SK-N-SH (cell line): Measurements from ENCODE around the gene ETNK2. TPM values are rescaled to one million over a fixed set of nuclear protein-coding genes. Genes with fewer than 3 reads are reported as not detected.

ENCODE experiments used
- CTCF ChIA-PET: fragments of 300-600, 350-600 bp; formaldehyde crosslinking; extraction: SDS; loops from one replicate; lab custom pipeline; 2021; lab: Yijun Ruan, JAX
- POLR2A ChIA-PET: fragments of 350-600 bp; sonication (Branson Sonifier 250); formaldehyde crosslinking; extraction: SDS; loops from one replicate; lab custom pipeline; 2020; ENCODE audit warnings: antibody characterized with exemption, inconsistent platforms; lab: Yijun Ruan, JAX
- DNase-seq: peaks from one replicate; pipeline ENCODE4 v3.0.0; 2012
- H2AFZ ChIP-seq: fragments of 200-600 bp; sonication (generic); 2 replicates; pipeline ENCODE4 v1.8.1; 2016; ENCODE audit warnings: antibody characterized with exemption, mild to moderate bottlenecking, low read depth
- H3F3A ChIP-seq: fragments of 200-600 bp; sonication (generic); replicated peaks from 2 replicates; pipeline ENCODE3; 2016; ENCODE audit warnings: antibody characterized with exemption, mild to moderate bottlenecking; ENCODE audit not compliant: insufficient read depth
- H3K27ac ChIP-seq, 2 experiments: fragments of 200-500 bp in 1 of 2; fragments of 200-600 bp in 1 of 2; sonication (Bioruptor generic) in 1 of 2; sonication (generic), shearing (Covaris generic) in 1 of 2; 2 replicates each; pipeline versions ENCODE4 v1.5.1 to v1.6.1; 2014 to 2016; ENCODE audit warnings: low read depth in 2 of 2, inconsistent platforms in 1 of 2, low read length in 1 of 2, mild to moderate bottlenecking in 1 of 2, mixed read lengths in 1 of 2
- H3K27me3 ChIP-seq: fragments of 200-600 bp; sonication (generic), shearing (Covaris generic); 2 replicates; pipeline ENCODE4 v1.6.1; 2016; ENCODE audit warnings: mixed run types; ENCODE audit not compliant: insufficient read depth
- H3K36me3 ChIP-seq, 2 experiments: fragments of 200-500 bp in 1 of 2; fragments of 200-600 bp in 1 of 2; sonication (Bioruptor generic) in 1 of 2; sonication (generic) in 1 of 2; replicated peaks in 1 of 2; 2 replicates each; pipeline versions ENCODE3 to v1.5.1; 2014 to 2016; ENCODE audit warnings: low read length in 1 of 2, mild to moderate bottlenecking in 1 of 2; ENCODE audit not compliant: insufficient read depth in 2 of 2, control insufficient read depth in 1 of 2
- H3K4me1 ChIP-seq, 2 experiments: fragments of 200-500 bp in 1 of 2; fragments of 200-600 bp in 1 of 2; sonication (Bioruptor generic) in 1 of 2; sonication (generic), shearing (Covaris generic) in 1 of 2; 2 replicates each; pipeline versions ENCODE4 v1.5.1 to v1.6.1; 2014 to 2016; ENCODE audit warnings: low read depth in 1 of 2, low read length in 1 of 2, mixed run types in 1 of 2; ENCODE audit not compliant: insufficient read depth in 2 of 2, control insufficient read depth in 1 of 2
- H3K4me2 ChIP-seq: fragments of 200-600 bp; sonication (generic), shearing (Covaris generic); 2 replicates; pipeline ENCODE4 v1.6.1; 2017; ENCODE audit warnings: mixed run types
- H3K4me3 ChIP-seq, 2 experiments: fragments of 200-500 bp in 1 of 2; fragments of 200-600 bp in 1 of 2; sonication (Bioruptor generic) in 1 of 2; sonication (generic), shearing (Covaris generic) in 1 of 2; 2 replicates each; pipeline versions ENCODE4 v1.5.1 to v1.8.1; 2014 to 2016; ENCODE audit warnings: low read depth in 2 of 2, inconsistent platforms in 1 of 2, low read length in 1 of 2, mild to moderate bottlenecking in 1 of 2, mixed read lengths in 1 of 2, moderate library complexity in 1 of 2
- H3K79me2 ChIP-seq: fragments of 200-600 bp; sonication (generic); 2 replicates; pipeline ENCODE4 v1.8.1; 2017; ENCODE audit warnings: mild to moderate bottlenecking; ENCODE audit not compliant: insufficient read depth
- H3K9ac ChIP-seq: fragments of 200-600 bp; sonication (generic); 2 replicates; pipeline ENCODE4 v1.6.1; 2017; ENCODE audit warnings: mixed run types
- H3K9me2 ChIP-seq: fragments of 200-600 bp; sonication (generic); 2 replicates; pipeline ENCODE4 v1.6.1; 2017; ENCODE audit warnings: mixed run types
- H3K9me3 ChIP-seq: fragments of 200-600 bp; sonication (generic); 2 replicates; pipeline ENCODE4 v1.6.1; 2017; ENCODE audit warnings: mixed run types, mild to moderate bottlenecking, moderate library complexity
- H4K20me1 ChIP-seq: fragments of 200-600 bp; sonication (generic); 2 replicates; pipeline ENCODE4 v1.6.1; 2017; ENCODE audit warnings: mild to moderate bottlenecking, mixed run types; ENCODE audit not compliant: insufficient read depth
- ELF1 ChIP-seq: IDR thresholded peaks from 2 replicates; pipeline ENCODE4 v1.4.0; 2012
- FOXJ3 ChIP-seq: sonication (generic); formaldehyde crosslinking; IDR thresholded peaks from 2 replicates; pipeline ENCODE4 v1.5.1; 2020; ENCODE audit warnings: mild to moderate bottlenecking, missing genetic modification reagents
- POLR2AphosphoS5 ChIP-seq: IDR thresholded peaks from 2 replicates; pipeline ENCODE4 v1.6.1; 2012; ENCODE audit warnings: low read depth, low read length
- RCOR1 ChIP-seq: fragments of 150-350 bp; IDR thresholded peaks from 2 replicates; pipeline ENCODE4 v1.6.1; 2017; ENCODE audit warnings: antibody characterized with exemption, low read length
- TCF12 ChIP-seq: IDR thresholded peaks from 2 replicates; pipeline ENCODE4 v1.4.0; 2012
- WGBS: methylation state at CpG from one replicate; pipeline ENCODE4 v1.1.6; 2017; ENCODE audit warnings: low lambda C conversion rate; 5-methylcytosine and 5-hydroxymethylcytosine counted together
- polyA plus RNA-seq, 3 experiments: library from polyadenylated mRNA; depleted of rRNA; stranded (reverse); fragments of >200 nt; gene quantifications; 2 replicates each; pipeline ENCODE4 v1.2.3, GENCODE V29; 2012
- TF ChIP-seq, protein P1 (sequence below): fragments of 200-600 bp; sonication (generic); IDR thresholded peaks from 2 replicates; pipeline ENCODE4 v1.6.1; 2017; ENCODE audit warnings: antibody characterized with exemption, mild to moderate bottlenecking, moderate library complexity
- TF ChIP-seq, protein P2 (sequence below): IDR thresholded peaks from 2 replicates; pipeline ENCODE4 v1.4.0; 2012; ENCODE audit warnings: low read depth, borderline replicate concordance
- TF ChIP-seq, protein P3 (sequence below): IDR thresholded peaks from 2 replicates; pipeline ENCODE4 v1.4.0; 2012; ENCODE audit warnings: low read depth

ETNK2 gene
- polyA plus RNA-seq, 1 of the 3 experiments (the other 2 are of a cell fraction): 16.1 TPM

DNA sequence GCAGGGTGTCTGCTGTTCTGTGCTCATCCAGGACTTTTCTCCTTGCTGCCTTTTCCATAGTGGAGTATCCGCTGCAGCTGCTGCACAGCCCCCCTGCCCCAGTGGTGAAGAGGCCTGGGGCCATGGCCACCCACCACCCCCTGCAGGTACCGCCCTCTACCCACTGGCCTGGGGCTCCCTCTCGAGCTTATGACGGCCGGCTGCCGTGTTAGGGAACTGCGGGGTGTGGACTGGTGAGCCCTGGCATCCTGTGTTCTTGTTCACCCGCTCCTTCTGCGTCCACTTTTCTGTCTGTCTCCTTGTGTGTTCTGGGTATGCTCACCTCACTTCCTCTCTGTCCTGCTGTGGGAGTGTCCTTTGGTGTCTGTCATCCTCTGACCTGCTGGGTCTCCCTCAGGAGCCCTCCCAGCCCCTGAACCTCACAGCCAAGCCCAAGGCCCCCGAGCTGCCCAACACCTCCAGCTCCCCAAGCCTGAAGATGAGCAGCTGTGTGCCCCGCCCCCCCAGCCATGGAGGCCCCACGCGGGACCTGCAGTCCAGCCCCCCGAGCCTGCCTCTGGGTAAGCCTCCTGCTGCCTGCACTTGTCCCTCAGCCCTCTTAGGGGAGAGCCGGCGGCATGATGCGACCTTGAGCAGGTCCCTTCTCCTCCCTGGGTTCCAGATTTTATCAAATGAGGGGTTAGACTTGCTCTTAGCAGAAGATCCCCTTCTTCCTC lies 29.8 kb downstream of the ETNK2 start:
- Histone ChIP-seq H3K4me2 (no peak overlapping the region), H3K9me3 (no peaks in the 10 kb centered on the region), H3K79me2 (no peaks in the 10 kb centered on the region), H3K27me3 (no peaks in the 10 kb centered on the region), H3K36me3 (no peaks in the 10 kb centered on the region), H3K4me1 (peaks cover 2 to 14% of the 10 kb centered on the region in 2 experiments; a peak in 1 of 4 replicates), H4K20me1 (no peaks in the 10 kb centered on the region), H3K4me3 (no peak overlapping the region), H3K27ac (no peak overlapping the region), H2AFZ (no peak overlapping the region), H3F3A (no peaks in the 10 kb centered on the region), H3K9me2 (no peaks in the 10 kb centered on the region), H3K9ac (no peak overlapping the region)
- POLR2A ChIA-PET: no interaction called here
- DNase-seq: no peak
- 94% methylated on average over 14 of the region's 17 CpGs for WGBS
- TF ChIP-seq, protein P1, sequence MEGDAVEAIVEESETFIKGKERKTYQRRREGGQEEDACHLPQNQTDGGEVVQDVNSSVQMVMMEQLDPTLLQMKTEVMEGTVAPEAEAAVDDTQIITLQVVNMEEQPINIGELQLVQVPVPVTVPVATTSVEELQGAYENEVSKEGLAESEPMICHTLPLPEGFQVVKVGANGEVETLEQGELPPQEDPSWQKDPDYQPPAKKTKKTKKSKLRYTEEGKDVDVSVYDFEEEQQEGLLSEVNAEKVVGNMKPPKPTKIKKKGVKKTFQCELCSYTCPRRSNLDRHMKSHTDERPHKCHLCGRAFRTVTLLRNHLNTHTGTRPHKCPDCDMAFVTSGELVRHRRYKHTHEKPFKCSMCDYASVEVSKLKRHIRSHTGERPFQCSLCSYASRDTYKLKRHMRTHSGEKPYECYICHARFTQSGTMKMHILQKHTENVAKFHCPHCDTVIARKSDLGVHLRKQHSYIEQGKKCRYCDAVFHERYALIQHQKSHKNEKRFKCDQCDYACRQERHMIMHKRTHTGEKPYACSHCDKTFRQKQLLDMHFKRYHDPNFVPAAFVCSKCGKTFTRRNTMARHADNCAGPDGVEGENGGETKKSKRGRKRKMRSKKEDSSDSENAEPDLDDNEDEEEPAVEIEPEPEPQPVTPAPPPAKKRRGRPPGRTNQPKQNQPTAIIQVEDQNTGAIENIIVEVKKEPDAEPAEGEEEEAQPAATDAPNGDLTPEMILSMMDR: no peak
- TF ChIP-seq, protein P2, sequence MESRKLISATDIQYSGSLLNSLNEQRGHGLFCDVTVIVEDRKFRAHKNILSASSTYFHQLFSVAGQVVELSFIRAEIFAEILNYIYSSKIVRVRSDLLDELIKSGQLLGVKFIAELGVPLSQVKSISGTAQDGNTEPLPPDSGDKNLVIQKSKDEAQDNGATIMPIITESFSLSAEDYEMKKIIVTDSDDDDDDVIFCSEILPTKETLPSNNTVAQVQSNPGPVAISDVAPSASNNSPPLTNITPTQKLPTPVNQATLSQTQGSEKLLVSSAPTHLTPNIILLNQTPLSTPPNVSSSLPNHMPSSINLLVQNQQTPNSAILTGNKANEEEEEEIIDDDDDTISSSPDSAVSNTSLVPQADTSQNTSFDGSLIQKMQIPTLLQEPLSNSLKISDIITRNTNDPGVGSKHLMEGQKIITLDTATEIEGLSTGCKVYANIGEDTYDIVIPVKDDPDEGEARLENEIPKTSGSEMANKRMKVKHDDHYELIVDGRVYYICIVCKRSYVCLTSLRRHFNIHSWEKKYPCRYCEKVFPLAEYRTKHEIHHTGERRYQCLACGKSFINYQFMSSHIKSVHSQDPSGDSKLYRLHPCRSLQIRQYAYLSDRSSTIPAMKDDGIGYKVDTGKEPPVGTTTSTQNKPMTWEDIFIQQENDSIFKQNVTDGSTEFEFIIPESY: no peak
- TF ChIP-seq TCF12: no peak
- CTCF ChIA-PET: interaction anchor here (1.0 to 14.7 kb wide), 3 partner anchors 11 to 257 kb away, joined by 3 to 421 read pairs (median 6); partner anchors contain the start of gene SNRPE

DNA sequence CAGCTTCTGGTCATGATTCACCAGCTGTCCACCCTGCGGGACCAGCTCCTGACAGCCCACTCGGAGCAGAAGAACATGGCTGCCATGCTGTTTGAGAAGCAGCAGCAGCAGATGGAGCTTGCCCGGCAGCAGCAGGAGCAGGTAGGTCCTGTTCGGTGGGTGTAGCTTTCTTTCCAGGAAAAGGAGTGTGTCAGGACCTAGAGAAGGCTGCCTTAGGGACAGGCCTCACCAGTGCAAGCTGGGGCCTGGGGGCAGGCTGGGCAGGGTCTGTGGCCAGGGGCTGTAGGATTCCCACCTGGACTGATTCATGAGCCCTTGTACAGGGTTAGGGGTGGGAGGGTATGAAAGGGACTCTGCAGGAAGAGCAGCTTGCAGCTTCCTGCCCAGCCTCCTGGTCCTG lies 35.3 kb downstream of the ETNK2 start:
- TF ChIP-seq POLR2AphosphoS5 (no peak), FOXJ3 (CRISPR knock-in tag) (no peak), RCOR1 (no peak), ELF1 (no peak)
- TF ChIP-seq, protein P3, sequence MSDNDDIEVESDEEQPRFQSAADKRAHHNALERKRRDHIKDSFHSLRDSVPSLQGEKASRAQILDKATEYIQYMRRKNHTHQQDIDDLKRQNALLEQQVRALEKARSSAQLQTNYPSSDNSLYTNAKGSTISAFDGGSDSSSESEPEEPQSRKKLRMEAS: no peak
- TF ChIP-seq, protein P1: no peak
- Histone ChIP-seq H3K36me3 (no peaks in the 10 kb centered on the region), H3K27ac (no peak overlapping the region), H3K4me1 (no peaks in the 10 kb centered on the region), H3K9me3 (no peaks in the 10 kb centered on the region), H4K20me1 (no peaks in the 10 kb centered on the region), H3K4me2 (no peak overlapping the region), H3K9ac (no peak overlapping the region), H2AFZ (no peak overlapping the region), H3K9me2 (no peaks in the 10 kb centered on the region), H3K27me3 (no peaks in the 10 kb centered on the region), H3K79me2 (no peaks in the 10 kb centered on the region), H3K4me3 (no peak overlapping the region), H3F3A (no peaks in the 10 kb centered on the region)
- DNase-seq: no peak
- CTCF ChIA-PET: interaction anchor here (0.7 to 2.4 kb wide), 5 partner anchors 9 to 245 kb away, joined by 3 to 18 read pairs (median 3); no protein-coding TSS in a partner anchor
- no CpG with 5 or more reads among the region's 4 CpGs for WGBS
- POLR2A ChIA-PET: no interaction called here
